Glomerular endothelial cell (primary cell): Measurements from ENCODE around the gene SUSD6. TPM values are rescaled to one million over a fixed set of nuclear protein-coding genes. Genes with fewer than 3 reads are reported as not detected.

ENCODE experiments used
- DNase-seq: peaks from one replicate; pipeline ENCODE4 v3.0.0-alpha.2; 2011; ENCODE audit warnings: low read depth, low spot score; ENCODE audit errors: extremely low read depth
- total RNA-seq: library from RNA; depleted of rRNA; stranded (reverse); fragments of >200 nt; gene quantifications from 2 replicates; pipeline ENCODE4 v1.2.3, GENCODE V29; 2015

Gene SUSD6
- total RNA-seq, 1 donor from 2014 or later, result 54.1 TPM

DNA sequence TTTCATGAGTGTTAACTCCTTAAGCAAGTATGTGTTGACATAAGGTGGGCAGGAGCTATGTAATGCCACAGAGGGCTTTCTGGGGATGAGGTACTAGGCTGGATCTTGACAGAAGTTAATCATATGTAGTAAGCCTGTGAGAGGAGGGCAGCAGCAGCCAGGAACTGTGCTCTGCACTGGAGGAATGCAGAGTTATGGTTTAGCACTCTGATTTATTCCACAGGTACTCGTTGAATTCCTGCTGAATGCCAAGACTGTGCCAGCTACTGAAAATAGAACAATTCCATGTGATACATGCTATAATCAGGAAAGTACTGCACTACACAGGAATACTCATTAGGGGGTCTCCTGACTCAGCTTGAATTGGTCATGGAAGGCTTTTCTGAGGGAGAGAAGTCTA is 58.7 kb downstream of the SUSD6 start:
- no peak for DNase-seq

DNA sequence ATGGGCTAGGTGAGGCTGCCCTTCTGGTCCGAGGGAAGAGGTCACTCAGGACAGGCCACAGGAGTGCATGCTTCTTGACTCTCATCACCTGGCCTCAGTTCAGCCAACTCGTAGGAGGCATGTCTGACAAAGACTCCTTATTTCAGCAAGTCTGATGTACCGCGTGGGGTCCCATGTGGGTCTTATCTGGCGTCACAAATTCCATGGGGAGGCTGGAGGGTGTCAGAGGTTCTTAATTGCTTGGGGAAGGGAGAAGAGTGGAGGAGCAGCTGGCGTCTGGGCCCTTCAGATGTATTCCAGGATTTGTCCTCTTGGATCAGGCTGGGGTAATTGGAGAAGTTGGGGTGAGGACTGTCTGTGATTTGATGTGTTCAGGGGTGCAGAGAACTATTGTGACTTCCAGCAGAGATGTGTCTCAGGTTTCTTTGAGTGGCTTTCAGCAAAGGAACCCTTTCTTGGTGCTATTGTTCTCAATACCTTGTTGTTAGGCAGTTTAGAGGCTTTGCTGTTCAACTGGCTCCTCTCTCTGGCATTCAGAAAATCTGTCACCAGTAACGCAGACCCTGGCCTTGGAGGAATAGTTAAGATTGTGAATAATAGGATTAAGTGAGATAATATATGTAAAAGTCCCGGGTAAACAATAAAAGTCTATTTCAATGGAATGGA is 60.1 kb downstream of the SUSD6 start:
- DNase-seq, result no peak

DNA sequence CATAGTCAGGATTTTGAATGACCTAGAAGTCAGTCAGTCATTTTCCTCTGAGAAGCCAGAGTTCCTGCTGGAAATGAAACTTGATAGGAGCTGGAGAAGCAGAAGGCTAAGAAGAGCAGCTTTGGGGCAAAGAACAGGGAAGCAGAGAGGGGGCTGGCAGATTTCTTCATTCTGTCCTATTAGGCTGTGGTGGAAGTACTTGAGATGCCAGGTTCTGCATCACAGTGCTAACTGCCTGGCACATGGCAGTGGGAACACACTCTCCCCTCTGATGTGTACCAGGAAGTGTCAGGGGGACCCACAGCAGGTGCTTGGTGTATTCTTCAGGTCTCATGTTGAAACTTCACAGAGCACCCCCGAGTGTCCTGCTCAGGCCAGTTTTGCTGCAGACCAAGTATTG is 61.0 kb downstream of the SUSD6 start:
- no peak for DNase-seq

DNA sequence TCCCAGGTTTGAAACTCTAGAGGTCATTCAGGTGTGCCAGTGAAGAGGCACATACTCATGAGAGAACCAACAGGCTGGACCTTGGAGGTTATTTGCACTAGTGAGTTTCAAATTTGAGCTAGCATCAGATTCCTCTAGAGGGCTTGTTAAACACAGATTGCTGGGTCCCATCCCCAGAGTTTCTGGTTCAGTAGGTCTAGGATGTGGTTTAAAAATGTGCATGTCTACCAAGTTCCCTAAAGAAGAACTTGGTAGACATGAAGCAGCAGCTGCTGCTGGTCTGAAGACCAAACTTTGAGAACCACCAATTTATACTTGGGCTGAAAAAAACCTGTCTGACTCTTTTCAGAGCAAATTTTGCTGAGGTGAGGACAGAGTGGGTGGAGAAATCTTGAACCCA is 61.7 kb downstream of the SUSD6 start:
- DNase-seq, result no peak

DNA sequence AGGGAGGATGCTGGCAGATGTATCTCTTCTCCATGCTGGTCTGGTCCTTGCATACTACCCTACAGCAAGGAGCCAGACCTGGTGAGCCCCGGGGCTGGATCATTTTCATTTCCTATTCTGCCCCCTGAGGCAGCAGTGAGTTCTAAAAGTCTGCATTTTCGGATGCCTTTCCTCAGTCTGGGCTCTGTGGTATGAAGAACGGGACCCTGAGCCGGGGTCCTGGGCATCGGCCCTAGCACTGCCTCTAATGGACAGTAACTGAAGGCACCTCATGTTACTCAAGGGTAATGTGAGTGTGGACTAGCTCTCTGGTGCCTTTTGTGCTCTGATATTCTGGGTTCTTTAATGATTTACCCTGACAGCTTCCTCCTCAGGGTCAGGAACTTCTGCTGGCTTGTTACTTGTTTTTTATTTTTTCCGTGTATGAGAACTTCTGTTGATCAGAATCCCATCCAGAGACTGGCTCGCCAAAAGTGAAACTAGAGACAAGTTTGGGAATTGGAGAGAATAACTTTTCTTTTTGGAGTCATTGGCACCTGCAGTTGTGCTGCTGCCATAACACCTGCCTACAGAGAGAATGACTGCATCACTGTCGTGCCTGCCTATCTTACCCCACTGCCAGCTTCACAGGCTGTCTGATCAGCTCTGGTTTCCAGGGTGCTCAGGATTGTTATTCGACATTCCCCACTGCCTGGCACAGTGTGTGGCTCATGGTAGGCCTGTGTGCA is 62.3 kb downstream of the SUSD6 start:
- no peak for DNase-seq

DNA sequence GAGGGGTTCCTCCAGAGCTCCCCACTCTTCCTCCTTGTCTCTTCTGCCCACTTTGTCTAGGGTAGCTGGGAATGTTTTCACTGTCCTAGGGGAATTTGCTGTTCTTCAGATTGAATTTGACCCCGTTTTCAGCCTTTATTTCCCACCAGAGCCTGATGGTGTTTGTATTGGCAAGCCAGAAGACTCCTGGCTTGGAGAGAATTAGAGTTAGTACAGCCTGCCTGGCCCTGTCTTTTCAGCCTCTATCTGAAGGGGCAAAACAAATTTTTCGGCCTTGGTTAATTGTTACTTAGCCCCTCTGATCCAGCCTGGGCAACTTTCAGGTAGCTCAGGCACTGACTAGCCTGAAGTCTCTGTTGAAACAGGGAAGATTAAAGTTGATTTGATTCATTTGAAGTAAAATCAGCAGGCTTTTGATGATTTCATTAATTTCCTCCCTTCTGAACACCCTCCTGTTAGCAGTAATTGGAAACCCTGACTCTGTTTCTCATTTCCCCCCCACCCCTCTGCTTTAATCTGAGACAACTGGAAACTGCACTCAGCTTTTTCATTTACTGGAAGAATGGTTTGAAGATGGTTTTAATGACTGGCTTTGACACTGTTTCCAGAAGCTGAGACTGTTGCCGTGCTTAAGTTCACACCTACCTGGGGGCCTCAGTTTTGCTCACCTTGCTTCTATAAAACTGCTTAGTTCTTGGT is 63.3 kb downstream of the SUSD6 start:
- no peak for DNase-seq

DNA sequence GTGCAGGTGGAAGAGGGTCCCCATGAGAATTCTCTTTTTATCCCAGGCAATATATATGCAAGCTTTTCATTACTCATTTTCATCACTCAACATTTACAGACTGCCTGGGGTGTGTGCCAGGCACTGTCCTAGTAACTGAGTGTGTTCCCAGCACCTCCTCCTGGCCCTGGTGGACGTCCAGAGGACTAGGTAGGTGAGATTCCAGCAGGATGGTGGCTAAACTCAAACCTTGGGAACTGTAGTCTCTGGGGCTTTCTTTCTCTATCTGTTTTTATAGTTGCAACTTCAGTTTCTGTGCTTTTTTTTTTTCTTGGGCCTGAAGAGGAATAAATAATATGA is 63.8 kb downstream of the SUSD6 start:
- DNase-seq, result no peak

DNA sequence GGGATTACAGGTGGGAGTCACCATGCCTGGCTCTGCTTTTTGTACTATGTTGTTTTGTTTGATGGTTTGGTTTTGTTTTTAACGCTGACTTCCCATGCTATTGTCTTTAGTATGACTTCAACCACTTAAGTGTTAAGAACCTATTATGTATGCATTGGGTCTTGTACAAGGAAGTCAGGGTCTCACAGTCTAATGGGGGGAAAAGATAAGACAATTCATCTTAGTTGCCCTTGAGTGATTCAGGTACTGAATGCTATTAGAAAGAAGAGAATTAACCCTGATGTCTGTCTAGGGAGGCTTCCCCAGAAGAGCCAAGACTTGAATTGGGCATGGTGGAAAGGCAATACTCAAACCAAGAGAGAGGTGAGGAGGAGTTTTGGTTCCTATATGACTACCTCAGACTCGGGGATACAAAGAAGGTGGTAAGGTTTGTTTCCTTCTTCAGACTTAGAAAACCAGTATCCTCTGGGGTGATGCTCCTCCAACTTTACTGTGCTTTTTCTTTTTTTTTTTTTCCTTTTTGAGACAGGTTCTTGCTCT is 64.6 kb downstream of the SUSD6 start:
- no peak for DNase-seq

DNA sequence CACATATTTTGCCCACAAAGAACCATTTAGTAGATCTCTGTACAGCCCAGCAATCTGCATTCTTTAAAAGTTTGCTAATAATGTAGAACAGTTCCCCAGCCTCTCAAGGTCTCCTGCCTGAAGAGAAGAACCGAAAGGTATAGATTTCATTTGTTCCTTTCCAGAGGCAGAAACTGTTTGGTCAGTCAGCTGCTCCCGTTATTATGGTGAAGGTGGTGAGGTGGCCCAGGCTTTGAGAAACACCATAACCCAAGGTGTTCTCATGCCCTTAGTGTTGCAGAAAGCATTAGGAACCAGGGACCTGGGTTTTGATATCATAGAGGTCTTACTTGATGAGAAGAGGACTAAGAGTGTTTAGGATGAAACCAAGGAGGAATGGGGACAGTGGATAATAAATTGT is 65.3 kb downstream of the SUSD6 start:
- DNase-seq, result no peak

DNA sequence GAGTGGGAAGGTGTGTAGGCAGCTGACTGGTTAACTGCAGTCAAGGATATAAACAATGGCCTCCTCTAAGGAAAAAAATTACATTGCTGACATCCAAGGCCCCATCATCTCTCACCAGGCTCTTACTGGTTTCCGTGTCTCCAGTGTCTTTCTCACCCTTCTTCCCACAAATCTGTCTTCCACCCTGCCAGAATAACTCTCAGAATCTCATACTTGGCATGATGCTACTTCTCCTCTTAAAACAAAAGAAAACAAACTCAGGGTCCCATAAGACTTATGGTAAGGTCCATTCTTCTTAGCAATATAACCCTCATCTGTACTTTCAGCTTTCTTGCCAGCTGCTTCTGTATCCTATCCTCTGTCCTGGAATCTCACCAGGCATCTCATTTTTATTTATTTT is 68.9 kb downstream of the SUSD6 start:
- no peak for DNase-seq

DNA sequence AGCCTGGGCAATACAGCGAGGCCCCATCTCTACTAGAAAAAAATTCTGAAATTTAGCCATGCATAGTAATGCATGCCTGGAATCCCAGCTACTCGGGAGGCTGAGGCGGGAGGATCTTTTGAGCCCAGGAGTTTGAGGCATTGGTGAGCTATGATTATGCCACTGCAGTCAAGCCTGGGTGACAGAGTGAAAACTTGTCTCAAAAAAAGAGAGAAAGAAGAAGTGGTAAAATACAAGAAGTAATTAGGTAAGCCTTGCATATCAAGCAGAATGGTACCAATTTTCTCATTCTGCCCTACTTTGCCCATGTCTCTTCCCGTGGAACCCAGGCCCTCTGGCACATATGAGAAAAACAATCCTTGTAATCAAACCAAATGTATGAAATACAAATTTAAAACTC is 70.7 kb downstream of the SUSD6 start:
- DNase-seq, result no peak

DNA sequence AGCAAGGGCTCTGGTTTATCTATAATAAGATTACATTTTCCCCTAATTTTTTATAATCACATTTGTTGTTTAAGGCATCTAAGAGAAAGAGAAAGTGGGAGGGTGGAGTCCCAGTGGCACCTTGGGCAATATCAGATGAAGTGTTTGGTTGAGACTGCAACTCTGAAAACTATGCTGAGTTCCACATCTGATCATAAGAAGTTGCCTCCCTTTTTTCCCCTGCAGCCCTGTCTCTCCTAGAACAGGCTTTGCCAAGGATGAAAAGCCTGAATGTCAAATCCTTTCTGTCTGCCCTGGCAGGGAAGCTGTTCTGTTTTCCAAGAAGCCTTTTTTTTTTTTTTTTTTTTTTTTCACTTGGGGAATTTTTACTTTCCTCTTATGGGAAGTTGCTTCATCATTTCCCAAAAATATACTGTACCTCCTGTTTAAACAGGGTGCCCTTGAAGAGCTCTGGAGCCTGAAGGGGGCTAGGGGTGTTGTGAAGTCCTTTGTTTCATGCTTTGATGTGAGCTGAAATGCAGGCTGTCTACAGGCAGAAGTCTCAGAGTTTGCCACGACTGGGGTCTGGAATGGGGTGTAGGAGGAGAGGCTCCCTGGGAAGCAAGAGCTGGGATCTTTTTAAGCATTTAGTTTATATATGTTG is 71.3 kb downstream of the SUSD6 start:
- DNase-seq, result no peak

DNA sequence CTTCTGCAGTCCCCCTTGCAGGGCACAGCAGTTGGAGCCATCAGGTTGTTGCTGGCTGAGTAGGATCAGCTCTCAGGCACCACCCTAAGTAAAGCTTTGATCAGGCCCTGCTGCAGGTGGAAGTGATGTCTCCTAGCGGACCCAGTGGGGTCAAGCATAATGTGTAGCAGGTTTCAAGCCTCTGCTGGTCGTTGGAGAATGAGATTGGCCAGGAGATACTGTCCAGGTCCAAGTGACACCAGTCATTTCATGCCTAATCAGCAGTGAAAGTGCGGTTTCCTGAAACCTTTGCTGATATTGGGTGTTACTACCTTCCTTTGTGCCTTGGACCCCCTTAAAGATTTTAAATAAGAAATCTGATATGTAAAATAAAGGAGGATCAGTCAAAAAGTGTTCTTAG is 72.6 kb downstream of the SUSD6 start:
- DNase-seq, result no peak

DNA sequence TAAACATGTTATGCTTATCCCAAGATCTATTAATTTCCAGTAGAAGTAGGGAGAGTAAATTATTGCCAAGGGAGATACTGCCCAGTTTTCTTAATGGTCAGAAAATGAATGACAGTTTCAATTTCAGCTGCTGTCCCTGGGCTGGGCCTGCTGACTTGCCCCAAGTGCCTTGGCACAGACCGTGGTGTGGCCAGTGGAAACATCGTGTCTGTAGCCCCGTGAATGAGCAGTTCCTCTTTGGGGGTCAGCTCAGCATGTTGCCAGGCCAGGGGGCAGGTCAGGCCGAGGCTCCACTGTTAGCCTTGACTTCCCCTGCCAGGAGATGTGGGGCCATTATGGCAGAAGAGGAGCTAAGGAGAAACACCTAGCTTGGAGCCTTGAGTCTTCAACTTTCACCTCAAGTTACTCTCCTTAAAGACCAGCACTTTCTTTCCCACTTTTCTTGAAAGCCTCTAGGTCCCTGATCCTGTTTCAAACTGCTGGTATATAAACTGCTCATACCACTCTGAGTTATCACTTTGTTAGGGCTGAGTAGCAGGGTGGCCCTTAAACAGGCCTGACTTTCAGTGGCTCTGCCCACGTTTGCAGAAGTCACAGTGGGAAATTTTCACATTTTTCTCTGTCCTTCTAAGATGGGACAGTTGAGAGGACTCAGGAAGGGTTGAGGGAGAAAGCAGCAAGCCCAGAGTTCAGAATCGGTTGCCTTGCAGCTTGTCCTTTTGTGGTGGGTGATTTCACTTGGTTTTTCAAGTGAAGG is 73.2 kb downstream of the SUSD6 start:
- DNase-seq, result no peak

DNA sequence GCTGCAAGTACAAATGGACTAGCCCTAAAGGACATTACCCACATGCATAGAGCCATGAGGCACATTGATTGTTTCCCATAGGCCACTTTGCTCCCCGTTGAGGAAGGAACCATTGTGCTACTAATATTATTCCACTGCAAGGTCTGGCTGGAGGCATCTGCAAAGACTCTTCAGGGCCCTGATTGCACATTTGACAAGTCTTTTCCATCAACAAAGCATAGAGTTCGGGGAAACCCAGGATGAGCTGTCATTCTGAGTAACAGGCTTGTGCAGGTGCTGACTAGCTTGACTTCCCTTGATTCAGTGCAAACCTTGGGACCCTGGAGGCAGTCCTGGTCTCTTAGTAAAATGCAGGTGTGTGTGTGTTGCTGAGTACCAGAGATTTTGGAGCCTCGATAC is 73.8 kb downstream of the SUSD6 start:
- no peak for DNase-seq

DNA sequence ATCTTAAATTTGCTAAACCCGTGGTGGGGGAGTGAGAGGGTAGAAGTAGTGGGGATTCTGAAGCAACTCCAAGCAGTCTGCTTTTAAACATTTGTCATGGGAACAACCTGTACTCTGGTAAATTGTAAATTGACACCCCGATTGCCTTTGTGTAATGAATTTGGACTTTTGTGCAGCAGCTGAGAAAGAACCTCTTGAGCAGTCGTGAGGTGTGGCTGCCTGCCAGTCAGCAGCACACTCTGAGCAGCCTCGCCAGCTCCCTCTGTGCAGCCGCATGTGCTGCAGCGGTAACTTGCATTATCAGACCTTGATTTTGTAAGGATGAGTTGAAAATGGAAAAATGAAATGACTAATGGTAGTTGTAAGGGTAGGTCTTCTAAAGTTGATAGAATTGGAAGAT is 74.3 kb downstream of the SUSD6 start:
- DNase-seq, result no peak

DNA sequence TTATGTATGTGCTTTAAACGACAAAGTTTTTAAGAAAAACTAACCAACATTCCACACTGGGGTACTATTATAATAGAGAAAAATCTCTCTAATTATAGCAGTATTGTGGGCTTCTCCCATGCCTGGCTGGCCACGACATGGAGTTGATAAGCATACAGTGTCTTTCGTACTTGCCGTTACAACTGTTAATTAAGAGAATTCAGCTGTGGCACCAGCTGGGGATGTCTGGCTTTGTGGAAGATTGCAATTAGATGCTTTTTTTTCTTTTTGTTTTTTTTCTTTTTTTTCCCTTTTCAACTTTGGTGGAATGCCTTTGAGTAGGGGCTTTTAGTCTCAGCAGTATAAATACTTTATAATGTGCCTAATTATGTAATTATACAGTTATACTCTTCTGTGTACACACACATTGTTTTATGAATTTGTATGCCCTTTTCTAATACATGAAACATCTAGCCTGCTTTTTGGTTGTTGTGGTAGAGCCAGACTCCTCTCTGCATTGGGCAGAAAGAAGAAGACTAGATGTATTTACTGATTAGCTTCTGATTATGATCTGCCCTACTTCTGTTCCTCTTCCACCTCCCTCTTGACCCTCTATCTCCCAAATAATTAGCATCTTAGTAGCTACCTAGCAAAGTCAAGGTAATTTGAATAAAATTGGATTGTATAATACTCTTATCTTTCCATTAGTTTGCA is 76.4 kb downstream of the SUSD6 start:
- DNase-seq, result no peak

DNA sequence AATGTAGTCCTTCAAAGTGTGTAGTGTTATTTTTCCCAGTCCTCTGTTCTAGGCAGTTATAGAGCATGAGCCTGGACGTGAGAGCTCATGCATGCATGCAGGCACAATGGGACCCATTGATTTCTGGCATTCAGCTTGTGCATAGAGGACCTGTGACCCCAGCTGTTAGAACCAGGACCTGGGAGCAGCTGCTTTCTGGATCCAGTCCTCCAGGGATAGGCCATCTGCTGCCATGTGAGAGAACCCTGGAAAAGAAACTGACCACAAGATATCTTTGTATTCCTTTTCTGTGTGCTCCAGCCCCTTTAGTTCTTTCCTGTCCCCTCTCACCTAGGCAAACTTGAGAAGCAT is 76.9 kb downstream of the SUSD6 start:
- no peak for DNase-seq

DNA sequence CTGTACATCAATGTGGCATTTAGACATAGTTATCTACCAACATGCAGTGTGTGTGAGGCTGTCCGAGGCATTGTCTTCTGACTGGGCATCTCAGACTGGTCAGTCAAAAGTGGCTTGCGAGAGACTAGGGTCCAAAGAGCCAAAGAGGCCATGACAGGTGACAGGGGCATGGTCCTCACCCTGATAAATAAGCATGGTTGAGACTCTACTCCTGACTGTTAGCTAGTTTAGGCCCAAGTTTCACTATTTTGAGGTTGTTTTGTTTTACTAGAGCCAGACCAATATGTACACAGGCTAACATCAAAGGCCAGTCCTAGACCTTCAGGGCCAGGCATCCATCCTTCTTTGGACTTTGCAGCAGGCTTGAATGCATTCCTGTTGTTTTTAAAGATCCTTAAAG is 78.6 kb downstream of the SUSD6 start:
- no peak for DNase-seq

DNA sequence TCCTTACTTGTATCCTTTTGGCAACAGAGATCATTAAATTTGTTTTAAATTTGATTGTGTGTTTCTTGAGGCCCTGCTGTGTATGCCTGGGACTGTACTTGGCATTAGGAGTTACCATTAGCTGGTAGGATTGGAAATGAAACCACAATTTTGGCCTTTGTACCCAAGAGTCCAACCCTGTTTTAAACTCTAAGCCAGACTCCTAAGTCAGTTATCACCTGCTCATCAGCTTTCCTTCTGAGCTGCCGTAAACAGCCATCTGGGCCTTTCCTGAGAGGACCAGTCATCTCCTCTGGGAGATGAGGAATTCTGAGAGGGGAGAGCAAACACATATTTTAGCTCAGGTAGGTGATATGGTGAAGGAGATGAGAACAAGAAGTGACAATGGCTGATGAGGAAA is 81.2 kb downstream of the SUSD6 start:
- DNase-seq, result no peak
